Thyroid gland (tissue), 4 donors: ENCODE results near the gene ANO2.

Source experiments
- POLR2A ChIP-seq, 2 donors: fragments of 450-650 bp; IDR thresholded peaks; one replicate each; pipeline ENCODE4 v1.6.1; 2017; ENCODE audit warnings: antibody characterized with exemption in 2 of 2, mild to moderate bottlenecking in 2 of 2, moderate library complexity in 1 of 2
- TF ChIP-seq, protein P1 (sequence below), 6 experiments: fragments of 200-600 bp in 3 of 6; fragments of 450-650 bp in 3 of 6; sonication (generic) in 3 of 6; IDR thresholded peaks; one replicate each; pipeline ENCODE4 v1.5.1; 2016 to 2019; ENCODE audit warnings: antibody characterized with exemption in 6 of 6, mild to moderate bottlenecking in 2 of 6, inconsistent platforms in 1 of 6, moderate library complexity in 1 of 6

DNA sequence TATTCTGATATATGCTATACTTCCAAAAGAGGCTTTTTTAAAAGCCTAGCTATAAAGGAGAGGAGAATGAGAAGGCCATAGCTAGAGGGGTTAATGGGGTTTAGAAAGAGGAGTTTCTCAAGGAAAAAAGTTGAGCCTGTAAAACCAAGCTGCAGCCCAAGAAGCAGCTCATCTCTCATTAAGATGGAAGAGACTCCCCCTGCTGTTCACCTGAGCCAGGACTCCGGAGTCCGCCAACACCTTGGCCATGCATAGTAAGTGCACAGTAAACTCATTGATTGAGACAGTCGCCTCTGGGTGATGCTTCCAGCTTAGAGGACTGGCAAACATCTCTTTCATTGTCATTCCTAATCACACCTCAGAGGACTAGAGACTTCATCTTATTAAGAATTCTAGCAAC lies 46.2 kb downstream of the ANO2 start:
- TF ChIP-seq, protein P1, sequence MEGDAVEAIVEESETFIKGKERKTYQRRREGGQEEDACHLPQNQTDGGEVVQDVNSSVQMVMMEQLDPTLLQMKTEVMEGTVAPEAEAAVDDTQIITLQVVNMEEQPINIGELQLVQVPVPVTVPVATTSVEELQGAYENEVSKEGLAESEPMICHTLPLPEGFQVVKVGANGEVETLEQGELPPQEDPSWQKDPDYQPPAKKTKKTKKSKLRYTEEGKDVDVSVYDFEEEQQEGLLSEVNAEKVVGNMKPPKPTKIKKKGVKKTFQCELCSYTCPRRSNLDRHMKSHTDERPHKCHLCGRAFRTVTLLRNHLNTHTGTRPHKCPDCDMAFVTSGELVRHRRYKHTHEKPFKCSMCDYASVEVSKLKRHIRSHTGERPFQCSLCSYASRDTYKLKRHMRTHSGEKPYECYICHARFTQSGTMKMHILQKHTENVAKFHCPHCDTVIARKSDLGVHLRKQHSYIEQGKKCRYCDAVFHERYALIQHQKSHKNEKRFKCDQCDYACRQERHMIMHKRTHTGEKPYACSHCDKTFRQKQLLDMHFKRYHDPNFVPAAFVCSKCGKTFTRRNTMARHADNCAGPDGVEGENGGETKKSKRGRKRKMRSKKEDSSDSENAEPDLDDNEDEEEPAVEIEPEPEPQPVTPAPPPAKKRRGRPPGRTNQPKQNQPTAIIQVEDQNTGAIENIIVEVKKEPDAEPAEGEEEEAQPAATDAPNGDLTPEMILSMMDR (IDR thresholded peaks at IDR 0.05), result no peak
- TF ChIP-seq POLR2A (IDR thresholded peaks at IDR 0.05), result no peak
